Measurements from ENCODE around the gene ARRB1.

The ARRB1 gene

GRCh38 chr11:75273411-75274391, 77.8 kb downstream of the ARRB1 start:
- peak; percentile 3 for DNase-seq (ENCODE audit: low spot score)

- peak; percentile 3 for DNase-seq (ENCODE audit: low spot score)
Measured at GRCh38 chr11:75272821-75273301, 78.6 kb downstream of the ARRB1 start.

GRCh38 chr11:75272391-75272790, 79.1 kb downstream of the ARRB1 start:
- DNase-seq (ENCODE audit: low spot score) = no peak

- DNase-seq (ENCODE audit: low spot score) = no peak
Measured at GRCh38 chr11:75271730-75272129, 79.7 kb downstream of the ARRB1 start.

GRCh38 chr11:75270896-75271418, 80.5 kb downstream of the ARRB1 start:
- DNase-seq (ENCODE audit: low spot score) = no peak

- no peak for DNase-seq (ENCODE audit: low spot score)
Measured at GRCh38 chr11:75269896-75270295, 81.6 kb downstream of the ARRB1 start.

GRCh38 chr11:75269367-75269660, 82.1 kb downstream of the ARRB1 start:
- no peak for DNase-seq (ENCODE audit: low spot score)

- DNase-seq (ENCODE audit: low spot score) = no peak
Measured at GRCh38 chr11:75268626-75269366, 82.7 kb downstream of the ARRB1 start.

GRCh38 chr11:75267171-75267970, 84.1 kb downstream of the ARRB1 start:
- DNase-seq (ENCODE audit: low spot score) = peak; percentile 57

- no peak for DNase-seq (ENCODE audit: low spot score)
Measured at GRCh38 chr11:75265851-75266531, 85.5 kb downstream of the ARRB1 start.

GRCh38 chr11:75264971-75265370, 86.5 kb downstream of the ARRB1 start:
- no peak for DNase-seq (ENCODE audit: low spot score)

- DNase-seq (ENCODE audit: low spot score) = no peak
Measured at GRCh38 chr11:75264356-75264755, 87.1 kb downstream of the ARRB1 start.

GRCh38 chr11:75263944-75264349, 87.5 kb downstream of the ARRB1 start:
- no peak for DNase-seq (ENCODE audit: low spot score)

- no peak for DNase-seq (ENCODE audit: low spot score)
Measured at GRCh38 chr11:75262961-75263852, 88.3 kb downstream of the ARRB1 start.

- DNase-seq (ENCODE audit: low spot score) = no peak
Measured at GRCh38 chr11:75262436-75262835, 89.0 kb downstream of the ARRB1 start.

- DNase-seq (ENCODE audit: low spot score) = no peak
Measured at GRCh38 chr11:75261902-75262361, 89.5 kb downstream of the ARRB1 start.

- no peak for DNase-seq (ENCODE audit: low spot score)
Measured at GRCh38 chr11:75260396-75261170, 90.9 kb downstream of the ARRB1 start.

- DNase-seq (ENCODE audit: low spot score) = no peak
Measured at GRCh38 chr11:75254326-75254725, 97.1 kb downstream of the ARRB1 start.

- no peak for DNase-seq (ENCODE audit: low spot score)
Measured at GRCh38 chr11:75249704-75250103, 101.8 kb downstream of the ARRB1 start.

GRCh38 chr11:75248924-75249256, 102.6 kb downstream of the ARRB1 start:
- no peak for DNase-seq (ENCODE audit: low spot score)

Data from iPS-NIHi11 (cell line).